WERI-Rb-1 (cell line): ENCODE results near the gene CEP57L1.
"Not testable (repeated sequence)": the region's sequence is repeated elsewhere in the genome, so short reads cannot be mapped to it uniquely, and the experiment has no call there.

Experiments
- DNase-seq: peaks from one replicate; pipeline ENCODE4 v3.0.0-alpha.2; 2020
- H3K27ac ChIP-seq: fragments of 250-450 bp; sonication (Bioruptor Pico); 2 replicates; pipeline ENCODE4 v1.5.1; 2020; ENCODE audit warnings: mild to moderate bottlenecking, moderate library complexity
- H3K27me3 ChIP-seq: fragments of 250-450 bp; sonication (Bioruptor Pico); 2 replicates; pipeline ENCODE4 v1.5.1; 2021; ENCODE audit warnings: mild to moderate bottlenecking, low read depth, moderate library complexity; ENCODE audit not compliant: insufficient read depth, severe bottlenecking
- H3K36me3 ChIP-seq: fragments of 250-450 bp; sonication (Bioruptor Pico); 2 replicates; pipeline ENCODE4 v1.5.1; 2020; ENCODE audit warnings: mild to moderate bottlenecking, moderate library complexity
- H3K4me3 ChIP-seq: 2 replicates; pipeline ENCODE4 v1.5.1; 2011; ENCODE audit warnings: low read depth, mild to moderate bottlenecking, control low read depth, low read length
- H3K9me3 ChIP-seq: fragments of 250-450 bp; sonication (Bioruptor Pico); 2 replicates; pipeline ENCODE4 v1.5.1; 2021; ENCODE audit warnings: mild to moderate bottlenecking, moderate library complexity; ENCODE audit not compliant: severe bottlenecking
- TF ChIP-seq, protein P1 (sequence below): IDR thresholded peaks from 2 replicates; pipeline ENCODE4 v1.5.1; 2011; ENCODE audit warnings: low read depth, mild to moderate bottlenecking, control low read depth, inconsistent platforms, low read length

The CEP57L1 gene

DNA sequence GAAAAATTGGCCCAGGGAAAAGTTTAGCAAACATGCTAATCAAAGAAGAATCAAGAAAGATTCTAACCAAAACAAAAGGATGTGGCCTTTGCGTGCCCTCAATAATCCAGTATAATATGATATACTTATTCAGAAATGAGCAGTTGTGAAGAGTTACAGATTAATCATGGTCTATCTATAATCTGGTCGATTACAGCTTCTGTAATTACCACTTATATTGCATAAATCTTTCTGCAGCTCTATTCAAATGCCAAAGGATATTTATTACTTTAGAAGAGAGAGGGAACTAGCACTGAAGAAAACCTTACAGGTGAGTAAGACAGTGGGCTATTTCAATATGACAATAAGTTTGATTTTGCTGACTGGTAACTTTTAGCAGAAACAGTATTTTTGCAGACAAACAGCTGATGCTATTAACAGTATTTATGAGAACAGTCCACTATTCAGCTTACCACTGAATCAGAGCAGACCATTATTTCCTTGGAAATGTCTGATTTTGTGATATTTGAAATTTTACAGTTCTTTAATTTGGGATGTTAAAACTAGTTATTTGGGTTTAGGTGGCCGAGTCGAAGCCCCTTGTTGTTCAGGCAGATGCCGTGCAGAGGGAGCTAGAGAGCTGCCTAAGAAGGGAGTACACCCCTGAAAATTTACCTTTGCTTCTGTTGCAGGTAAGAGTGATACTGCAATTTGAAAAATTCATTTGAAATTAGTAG is 92.2 kb downstream of the CEP57L1 start:
- H3K27ac ChIP-seq, result no peak overlapping the region
- H3K27me3 ChIP-seq, result no peaks in the 10 kb centered on the region
- H3K36me3 ChIP-seq, result no peaks in the 10 kb centered on the region
- TF ChIP-seq, protein P1, sequence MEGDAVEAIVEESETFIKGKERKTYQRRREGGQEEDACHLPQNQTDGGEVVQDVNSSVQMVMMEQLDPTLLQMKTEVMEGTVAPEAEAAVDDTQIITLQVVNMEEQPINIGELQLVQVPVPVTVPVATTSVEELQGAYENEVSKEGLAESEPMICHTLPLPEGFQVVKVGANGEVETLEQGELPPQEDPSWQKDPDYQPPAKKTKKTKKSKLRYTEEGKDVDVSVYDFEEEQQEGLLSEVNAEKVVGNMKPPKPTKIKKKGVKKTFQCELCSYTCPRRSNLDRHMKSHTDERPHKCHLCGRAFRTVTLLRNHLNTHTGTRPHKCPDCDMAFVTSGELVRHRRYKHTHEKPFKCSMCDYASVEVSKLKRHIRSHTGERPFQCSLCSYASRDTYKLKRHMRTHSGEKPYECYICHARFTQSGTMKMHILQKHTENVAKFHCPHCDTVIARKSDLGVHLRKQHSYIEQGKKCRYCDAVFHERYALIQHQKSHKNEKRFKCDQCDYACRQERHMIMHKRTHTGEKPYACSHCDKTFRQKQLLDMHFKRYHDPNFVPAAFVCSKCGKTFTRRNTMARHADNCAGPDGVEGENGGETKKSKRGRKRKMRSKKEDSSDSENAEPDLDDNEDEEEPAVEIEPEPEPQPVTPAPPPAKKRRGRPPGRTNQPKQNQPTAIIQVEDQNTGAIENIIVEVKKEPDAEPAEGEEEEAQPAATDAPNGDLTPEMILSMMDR, result peak; percentile 81
- H3K9me3 ChIP-seq, result peaks cover 14% of the 10 kb centered on the region
- peak; percentile 42 for DNase-seq
- H3K4me3 ChIP-seq, result no peak overlapping the region

DNA sequence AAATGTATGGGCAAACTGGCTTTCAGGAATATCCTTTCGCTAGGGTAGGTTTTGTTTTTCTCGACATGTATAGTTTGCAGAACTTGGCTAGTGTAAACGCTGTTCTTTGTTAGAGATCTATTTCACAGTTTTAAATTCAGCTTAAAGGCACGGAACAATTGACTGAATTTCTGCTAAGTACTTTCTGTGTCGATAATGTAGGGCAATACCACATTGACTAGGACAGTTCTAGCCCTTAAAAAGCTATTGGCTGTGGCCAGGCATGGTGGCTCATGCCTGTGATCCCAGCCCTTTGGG is 92.8 kb downstream of the CEP57L1 start:
- Histone ChIP-seq H3K4me3 (no peak overlapping the region), H3K27me3 (no peaks in the 10 kb centered on the region), H3K36me3 (no peaks in the 10 kb centered on the region), H3K27ac (no peak overlapping the region), H3K9me3 (peaks cover 14% of the 10 kb centered on the region)
- no peak for DNase-seq
- TF ChIP-seq, protein P1, result no peak

DNA sequence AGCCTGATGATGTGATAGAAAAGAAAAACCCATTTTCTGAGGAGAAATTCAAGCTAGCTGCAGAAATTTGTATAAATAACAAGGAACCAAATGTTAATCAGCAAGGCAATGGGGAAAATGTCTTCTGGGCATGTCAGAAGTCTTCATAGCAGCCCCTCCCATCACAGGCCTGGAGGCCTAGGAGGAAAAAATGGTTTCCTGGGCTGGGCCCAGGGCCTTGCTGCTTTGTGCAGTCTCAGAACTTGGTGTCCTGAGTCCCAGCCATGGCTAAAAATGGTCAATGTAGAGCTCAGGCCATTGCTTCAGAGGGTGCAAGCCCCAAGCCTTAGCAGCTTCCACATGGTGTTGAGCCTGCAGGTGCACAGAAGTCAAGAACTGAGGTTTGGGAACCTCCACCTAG is 96.1 kb downstream of the CEP57L1 start:
- not testable (repeated sequence) for H3K27ac ChIP-seq, DNase-seq, H3K27me3 ChIP-seq, H3K36me3 ChIP-seq, H3K4me3 ChIP-seq
- peaks cover 14% of the 10 kb centered on the region for H3K9me3 ChIP-seq

DNA sequence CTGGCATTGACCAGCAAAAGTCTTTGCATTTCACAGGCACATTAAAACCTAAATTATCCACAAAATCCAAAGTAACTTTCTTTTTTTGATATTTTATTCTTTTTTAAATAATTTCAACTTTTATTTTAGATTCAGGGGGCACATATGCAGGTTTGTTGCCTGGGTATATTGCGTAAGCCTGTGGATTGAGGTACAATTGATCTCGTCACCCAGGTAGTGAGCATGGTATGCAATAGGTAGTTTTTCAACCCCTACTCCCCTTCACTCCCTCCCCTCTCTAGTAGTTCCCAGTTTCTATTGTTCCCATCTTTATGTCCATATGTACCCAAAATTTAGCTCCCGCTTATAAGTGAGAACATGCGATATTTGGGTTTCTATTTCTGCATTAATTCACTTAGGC is 97.6 kb downstream of the CEP57L1 start:
- H3K27me3 ChIP-seq, result no peaks in the 10 kb centered on the region
- no peaks in the 10 kb centered on the region for H3K36me3 ChIP-seq
- DNase-seq, result no peak
- H3K9me3 ChIP-seq, result peaks cover 14% of the 10 kb centered on the region
- H3K4me3 ChIP-seq, result no peak overlapping the region
- no peak overlapping the region for H3K27ac ChIP-seq
- TF ChIP-seq, protein P1, result no peak

DNA sequence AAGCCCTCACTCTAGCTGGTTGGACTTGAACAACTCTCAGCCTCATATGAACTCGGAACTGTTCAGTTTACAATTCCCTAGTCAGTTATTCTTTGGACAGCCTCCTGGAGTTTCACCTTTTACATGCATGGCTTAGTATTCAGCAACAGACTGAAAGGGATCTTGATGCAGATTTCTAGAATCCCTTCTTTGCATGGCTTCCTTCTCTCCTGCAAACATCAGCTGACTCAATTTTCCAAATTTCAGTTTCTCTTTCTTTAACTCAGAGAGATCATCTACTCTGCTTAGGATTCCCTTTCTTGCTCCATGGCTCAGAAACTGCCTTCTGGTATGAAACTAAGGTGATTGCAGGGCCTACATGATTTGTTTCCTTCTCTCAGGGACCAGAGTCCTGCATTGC is 99.6 kb downstream of the CEP57L1 start:
- DNase-seq, result no peak
- H3K36me3 ChIP-seq, result no peaks in the 10 kb centered on the region
- no peak overlapping the region for H3K27ac ChIP-seq
- no peak overlapping the region for H3K4me3 ChIP-seq
- TF ChIP-seq, protein P1, result no peak
- no peaks in the 10 kb centered on the region for H3K27me3 ChIP-seq
- peaks cover 14% of the 10 kb centered on the region for H3K9me3 ChIP-seq

DNA sequence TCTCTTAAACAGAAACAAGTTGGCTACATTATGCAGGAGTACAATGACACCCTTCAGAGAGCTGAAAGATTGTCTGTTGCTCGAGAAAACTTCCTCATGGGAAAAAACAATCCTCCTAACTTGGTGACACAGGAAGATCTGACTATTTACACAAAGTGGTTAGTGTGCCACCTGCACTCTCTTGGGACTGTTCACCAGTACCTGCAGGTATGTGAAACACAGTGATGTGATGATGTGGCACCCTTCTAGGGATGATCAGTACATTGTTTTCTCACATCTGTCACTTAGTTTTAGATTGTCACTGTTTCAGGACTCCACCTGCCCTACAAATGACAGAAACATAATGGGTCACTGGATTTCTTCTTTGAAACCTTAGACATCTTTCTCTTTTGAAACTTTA is 101.8 kb downstream of the CEP57L1 start:
- H3K36me3 ChIP-seq, result no peaks in the 10 kb centered on the region
- H3K4me3 ChIP-seq, result no peak overlapping the region
- peaks cover 2% of the 10 kb centered on the region for H3K9me3 ChIP-seq
- no peak overlapping the region for H3K27ac ChIP-seq
- H3K27me3 ChIP-seq, result no peaks in the 10 kb centered on the region
- DNase-seq, result no peak
- TF ChIP-seq, protein P1, result no peak
